Right ventricle myocardium superior (tissue), 1 donor: ENCODE results near the gene KDELR3. TPM values are rescaled to one million over a fixed set of nuclear protein-coding genes. Genes with fewer than 3 reads are reported as not detected.

Experiments
- ATAC-seq: fragments of 200-7000 bp; cut with Tn5 transposase; one replicate; pipeline ENCODE4 v1.9.1; 2020; ENCODE audit warnings: mild to moderate bottlenecking; ENCODE audit not compliant: poor library complexity
- DNase-seq: peaks from one replicate; pipeline ENCODE4 v3.0.0-alpha.2; 2020
- intact Hi-C: fragments of 100-400 bp; cut with DNase I; formaldehyde crosslinking; loops from one replicate; pipeline ENCODE4 v1.11.2; 2022
- total RNA-seq: library from RNA; stranded (reverse); fragmentation: NEBNext Ultra II Directional; extraction: Animal tissue kit (Norgen Biotek cat#: 25700); gene quantifications from one replicate; pipeline ENCODE4 v1.2.1, GENCODE V29; 2021
- donor health status: DM: no; HTN: yes; CAD: no; lungs with severe emphysema.

KDELR3 gene
- total RNA-seq, 1 donor from 2014 or later, result 3.1 TPM

- peak; percentile 38 for ATAC-seq
- DNase-seq, result no peak
- intact Hi-C loops, result no loop called here
These were observed 31.9 kb upstream of the KDELR3 start for GRCh38 chr22:38435965-38436364.

- ATAC-seq, result no peak
- DNase-seq, result no peak
- intact Hi-C loops, result no loop called here
These were observed 31.1 kb upstream of the KDELR3 start for GRCh38 chr22:38436629-38437395.

GRCh38 chr22:38437416-38437815 lies 30.5 kb upstream of the KDELR3 start:
- ATAC-seq, result no peak
- intact Hi-C loops, result no loop called here
- no peak for DNase-seq

GRCh38 chr22:38440747-38441350 lies 27.0 kb upstream of the KDELR3 start:
- ATAC-seq, result no peak
- DNase-seq, result no peak
- intact Hi-C loops, result no loop called here

- intact Hi-C loops, result no loop called here
- ATAC-seq (no peak), DNase-seq (no peak)
These were observed 26.1 kb upstream of the KDELR3 start for GRCh38 chr22:38441620-38442287.

GRCh38 chr22:38442967-38443627 lies 24.8 kb upstream of the KDELR3 start:
- intact Hi-C loops, result no loop called here
- DNase-seq (peak; percentile 67), ATAC-seq (peak; percentile 82)

- ATAC-seq (no peak), DNase-seq (no peak)
- intact Hi-C loops, result no loop called here
These were observed 24.0 kb upstream of the KDELR3 start for GRCh38 chr22:38443628-38444521.

GRCh38 chr22:38444783-38445182 lies 23.1 kb upstream of the KDELR3 start:
- intact Hi-C loops, result no loop called here
- ATAC-seq (no peak), DNase-seq (no peak)

- no peak for DNase-seq
- intact Hi-C loops, result no loop called here
- no peak for ATAC-seq
These were observed 21.8 kb upstream of the KDELR3 start for GRCh38 chr22:38446018-38446601.

GRCh38 chr22:38448945-38449745 lies 18.8 kb upstream of the KDELR3 start:
- DNase-seq (peak; percentile 70), ATAC-seq (peak; percentile 70)
- intact Hi-C loops, result no loop called here

GRCh38 chr22:38449776-38450175 lies 18.1 kb upstream of the KDELR3 start:
- DNase-seq (no peak), ATAC-seq (peak; percentile 34)
- intact Hi-C loops, result no loop called here

GRCh38 chr22:38450234-38450797 lies 17.6 kb upstream of the KDELR3 start:
- intact Hi-C loops, result no loop called here
- peak; percentile 63 for DNase-seq
- ATAC-seq, result peak; percentile 63

GRCh38 chr22:38451404-38451803 lies 16.5 kb upstream of the KDELR3 start:
- intact Hi-C loops, result no loop called here
- no peak for ATAC-seq

GRCh38 chr22:38451864-38452263 lies 16.0 kb upstream of the KDELR3 start:
- ATAC-seq, result no peak
- DNase-seq, result no peak
- intact Hi-C loops, result no loop called here

More at GRCh38 chr22:38451404-38451803, 16.5 kb upstream of the KDELR3 start:
- no peak for DNase-seq

- intact Hi-C loops, result no loop called here
- DNase-seq (peak; percentile 81), ATAC-seq (peak; percentile 62)
These were observed 15.4 kb upstream of the KDELR3 start for GRCh38 chr22:38452373-38453065.

- intact Hi-C loops, result no loop called here
- DNase-seq, result no peak
- ATAC-seq, result no peak
These were observed 14.7 kb upstream of the KDELR3 start for GRCh38 chr22:38453066-38453672.
